GF-D8 (cell line): ENCODE data around the gene IL1RAPL1.

ENCODE experiments used
- DNase-seq: peaks from one replicate; lab custom pipeline; 2025; lab: John Stamatoyannopoulos, UW

IL1RAPL1 gene

GRCh38 chrX:29535212-29536162, 948.2 kb downstream of the IL1RAPL1 start:
- no peak for DNase-seq

GRCh38 chrX:29541038-29541437, 953.8 kb downstream of the IL1RAPL1 start:
- DNase-seq, result no peak

- DNase-seq, result no peak
These were observed 954.9 kb downstream of the IL1RAPL1 start for GRCh38 chrX:29542152-29542551.

GRCh38 chrX:29545878-29546277, 958.6 kb downstream of the IL1RAPL1 start:
- no peak for DNase-seq

- DNase-seq, result no peak
These were observed 960.6 kb downstream of the IL1RAPL1 start for GRCh38 chrX:29547877-29548276.

GRCh38 chrX:29553542-29553941, 966.3 kb downstream of the IL1RAPL1 start:
- DNase-seq, result no peak

- no peak for DNase-seq
These were observed 968.3 kb downstream of the IL1RAPL1 start for GRCh38 chrX:29555465-29556091.

GRCh38 chrX:29560065-29560464, 972.8 kb downstream of the IL1RAPL1 start:
- no peak for DNase-seq

GRCh38 chrX:29561417-29561816, 974.2 kb downstream of the IL1RAPL1 start:
- DNase-seq, result no peak

- DNase-seq, result no peak
These were observed 993.3 kb downstream of the IL1RAPL1 start for GRCh38 chrX:29580560-29580959.

GRCh38 chrX:29581223-29581622, 994.0 kb downstream of the IL1RAPL1 start:
- no peak for DNase-seq

GRCh38 chrX:29587107-29587506, 999.9 kb downstream of the IL1RAPL1 start:
- DNase-seq, result no peak

- no peak for DNase-seq
These were observed 1003.7 kb downstream of the IL1RAPL1 start for GRCh38 chrX:29590921-29591320.

- no peak for DNase-seq
These were observed 1017.1 kb downstream of the IL1RAPL1 start for GRCh38 chrX:29604381-29604780.

GRCh38 chrX:29617276-29617675, 1030.0 kb downstream of the IL1RAPL1 start:
- DNase-seq, result no peak

- no peak for DNase-seq
These were observed 1030.5 kb downstream of the IL1RAPL1 start for GRCh38 chrX:29617725-29618124.

- DNase-seq, result no peak
These were observed 1040.6 kb downstream of the IL1RAPL1 start for GRCh38 chrX:29627833-29628232.

- DNase-seq, result no peak
These were observed 1047.3 kb downstream of the IL1RAPL1 start for GRCh38 chrX:29634516-29634915.

- DNase-seq, result no peak
These were observed 1049.1 kb downstream of the IL1RAPL1 start for GRCh38 chrX:29636331-29636730.

GRCh38 chrX:29640106-29640505, 1052.9 kb downstream of the IL1RAPL1 start:
- DNase-seq, result no peak

GRCh38 chrX:29641461-29641860, 1054.2 kb downstream of the IL1RAPL1 start:
- DNase-seq, result no peak

GRCh38 chrX:29643181-29643580, 1055.9 kb downstream of the IL1RAPL1 start:
- no peak for DNase-seq

GRCh38 chrX:29648161-29648560, 1060.9 kb downstream of the IL1RAPL1 start:
- DNase-seq, result no peak
